Epithelial cell of esophagus (primary cell): ENCODE measurements around the gene FCAMR.

Experiments
- DNase-seq: peaks from one replicate; pipeline ENCODE4 v3.0.0; 2010; ENCODE audit warnings: low read depth
- H3K4me3 ChIP-seq: 2 replicates; pipeline ENCODE4 v1.5.1; 2011; ENCODE audit warnings: mild to moderate bottlenecking, low read length, control low read depth
- TF ChIP-seq, protein P1 (sequence below): IDR thresholded peaks from 2 replicates; pipeline ENCODE4 v1.5.1; 2011; ENCODE audit warnings: low read depth, mild to moderate bottlenecking, low read length, control low read depth, inconsistent platforms; ENCODE audit not compliant: insufficient read depth; ENCODE audit errors: missing control alignments

Gene FCAMR

DNA sequence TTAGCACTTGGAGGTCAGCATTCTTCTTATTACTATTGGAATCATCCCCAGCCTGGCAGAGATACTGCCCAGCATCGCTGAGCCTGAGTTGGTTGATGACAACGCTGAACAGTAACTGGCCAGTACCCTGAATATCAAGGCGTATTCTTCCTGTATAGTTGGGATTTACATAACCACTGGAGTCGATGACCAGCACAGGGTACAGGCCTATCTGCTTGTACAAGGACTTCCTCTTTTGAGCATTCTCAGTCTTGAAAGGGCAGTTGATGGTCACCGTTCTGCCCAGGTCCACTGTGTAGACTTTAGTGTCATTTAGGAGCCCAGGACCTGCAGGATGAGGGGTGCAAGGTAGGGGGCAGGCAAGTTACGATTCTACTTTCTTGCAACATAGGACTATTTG, 32.8 kb downstream of the FCAMR start:
- TF ChIP-seq, protein P1, sequence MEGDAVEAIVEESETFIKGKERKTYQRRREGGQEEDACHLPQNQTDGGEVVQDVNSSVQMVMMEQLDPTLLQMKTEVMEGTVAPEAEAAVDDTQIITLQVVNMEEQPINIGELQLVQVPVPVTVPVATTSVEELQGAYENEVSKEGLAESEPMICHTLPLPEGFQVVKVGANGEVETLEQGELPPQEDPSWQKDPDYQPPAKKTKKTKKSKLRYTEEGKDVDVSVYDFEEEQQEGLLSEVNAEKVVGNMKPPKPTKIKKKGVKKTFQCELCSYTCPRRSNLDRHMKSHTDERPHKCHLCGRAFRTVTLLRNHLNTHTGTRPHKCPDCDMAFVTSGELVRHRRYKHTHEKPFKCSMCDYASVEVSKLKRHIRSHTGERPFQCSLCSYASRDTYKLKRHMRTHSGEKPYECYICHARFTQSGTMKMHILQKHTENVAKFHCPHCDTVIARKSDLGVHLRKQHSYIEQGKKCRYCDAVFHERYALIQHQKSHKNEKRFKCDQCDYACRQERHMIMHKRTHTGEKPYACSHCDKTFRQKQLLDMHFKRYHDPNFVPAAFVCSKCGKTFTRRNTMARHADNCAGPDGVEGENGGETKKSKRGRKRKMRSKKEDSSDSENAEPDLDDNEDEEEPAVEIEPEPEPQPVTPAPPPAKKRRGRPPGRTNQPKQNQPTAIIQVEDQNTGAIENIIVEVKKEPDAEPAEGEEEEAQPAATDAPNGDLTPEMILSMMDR, result no peak
- no peak overlapping the region for H3K4me3 ChIP-seq
- no peak for DNase-seq

DNA sequence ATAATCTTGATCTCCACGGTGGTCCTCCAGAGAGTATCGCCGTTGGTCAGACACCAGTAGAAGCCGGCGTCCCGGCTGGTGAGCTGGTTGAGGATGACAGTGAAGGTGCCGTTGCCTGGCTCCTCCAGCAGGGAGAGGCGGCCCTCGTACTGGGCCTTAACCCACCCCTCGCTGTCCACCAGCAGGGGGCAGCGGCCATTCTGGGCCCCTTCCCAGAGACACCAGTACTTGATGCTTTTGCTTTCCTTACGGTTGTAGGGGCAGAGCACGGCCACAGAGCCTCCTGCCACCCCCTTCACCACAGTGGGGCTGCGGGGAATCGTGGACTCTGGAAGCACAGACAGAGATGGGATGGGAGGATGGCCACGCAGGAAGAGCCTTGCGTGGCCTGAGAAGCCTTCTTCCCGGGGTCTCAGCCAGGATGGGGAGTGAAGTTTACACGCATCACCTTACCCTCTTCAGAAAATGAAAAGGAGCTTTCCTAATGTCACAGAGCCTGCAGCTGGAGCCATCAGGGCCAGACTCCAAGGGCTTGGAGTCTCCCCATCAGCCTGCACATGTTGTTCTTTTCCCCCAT, 34.7 kb downstream of the FCAMR start:
- H3K4me3 ChIP-seq, result no peak overlapping the region
- DNase-seq, result no peak
- TF ChIP-seq, protein P1, result no peak

DNA sequence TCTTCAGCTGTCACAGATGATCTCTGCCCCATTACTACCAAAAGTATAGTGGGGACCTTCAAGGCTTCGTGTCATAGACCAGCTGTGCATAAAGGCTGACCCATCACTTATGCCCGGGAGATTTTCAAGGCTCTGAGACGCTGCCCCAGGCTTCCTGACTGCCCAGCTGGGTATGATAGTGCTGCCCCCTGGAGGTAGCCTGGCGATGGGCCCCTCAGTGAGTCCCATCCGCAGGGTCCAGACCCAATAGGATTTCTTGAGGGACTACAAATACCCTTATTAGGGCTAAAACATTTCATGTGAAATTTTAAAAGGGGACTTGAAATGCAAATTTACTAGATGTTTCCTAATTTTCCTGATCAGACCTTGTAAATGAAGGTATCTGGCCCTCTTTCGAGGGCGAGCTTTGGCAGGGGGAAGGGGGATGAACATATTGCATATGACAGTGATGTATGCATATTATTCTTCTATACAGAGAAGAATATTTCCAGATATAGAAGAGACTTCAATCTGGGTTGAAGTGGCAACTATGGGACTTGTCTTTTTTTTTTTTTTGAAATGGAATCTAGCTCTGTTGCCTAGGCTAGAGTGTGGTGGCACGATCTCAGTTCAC, 36.8 kb downstream of the FCAMR start:
- H3K4me3 ChIP-seq, result no peak overlapping the region
- DNase-seq, result no peak
- TF ChIP-seq, protein P1, result peak; percentile 25

DNA sequence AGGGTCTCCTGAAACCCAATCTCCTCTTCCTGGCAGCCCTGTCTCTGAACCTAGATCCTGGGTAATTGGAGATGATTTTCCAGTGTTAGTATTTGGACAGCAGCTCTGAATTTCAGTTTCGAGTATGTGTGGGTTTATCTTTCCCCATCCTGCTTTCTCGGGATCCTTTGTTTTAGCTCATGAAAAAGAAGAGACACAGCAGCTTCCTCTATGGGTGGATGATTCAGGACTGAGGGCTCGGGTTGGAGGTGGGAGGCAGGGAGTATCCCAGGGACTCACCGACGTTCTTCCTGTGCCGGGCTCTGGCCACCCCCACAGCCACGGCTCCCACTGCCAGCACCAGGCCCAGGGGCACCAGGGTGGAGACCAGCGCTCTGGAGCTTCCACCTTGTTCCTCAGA, 38.1 kb downstream of the FCAMR start:
- H3K4me3 ChIP-seq, result no peak overlapping the region
- DNase-seq, result no peak
- TF ChIP-seq, protein P1, result no peak

DNA sequence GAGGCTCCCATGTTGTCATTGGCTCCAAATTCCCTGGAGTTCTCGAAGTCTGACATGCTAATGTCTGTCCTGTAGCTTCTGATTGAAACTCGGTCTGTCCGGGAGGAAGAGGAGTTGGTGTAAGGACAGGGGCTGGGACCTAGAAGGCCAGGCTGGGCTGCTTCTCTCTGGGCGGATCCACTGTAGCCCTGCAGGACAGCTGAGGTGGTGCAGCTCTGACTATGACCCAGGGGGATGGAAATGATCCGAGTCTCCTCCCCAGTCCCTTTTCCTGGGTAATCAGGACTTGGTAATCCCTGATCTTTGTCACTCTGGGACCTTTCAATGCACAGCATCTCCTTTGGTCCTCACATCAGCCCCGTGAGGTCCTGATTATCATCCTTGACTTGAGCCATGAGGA, 38.6 kb downstream of the FCAMR start:
- no peak overlapping the region for H3K4me3 ChIP-seq
- DNase-seq, result no peak
- TF ChIP-seq, protein P1, result no peak

DNA sequence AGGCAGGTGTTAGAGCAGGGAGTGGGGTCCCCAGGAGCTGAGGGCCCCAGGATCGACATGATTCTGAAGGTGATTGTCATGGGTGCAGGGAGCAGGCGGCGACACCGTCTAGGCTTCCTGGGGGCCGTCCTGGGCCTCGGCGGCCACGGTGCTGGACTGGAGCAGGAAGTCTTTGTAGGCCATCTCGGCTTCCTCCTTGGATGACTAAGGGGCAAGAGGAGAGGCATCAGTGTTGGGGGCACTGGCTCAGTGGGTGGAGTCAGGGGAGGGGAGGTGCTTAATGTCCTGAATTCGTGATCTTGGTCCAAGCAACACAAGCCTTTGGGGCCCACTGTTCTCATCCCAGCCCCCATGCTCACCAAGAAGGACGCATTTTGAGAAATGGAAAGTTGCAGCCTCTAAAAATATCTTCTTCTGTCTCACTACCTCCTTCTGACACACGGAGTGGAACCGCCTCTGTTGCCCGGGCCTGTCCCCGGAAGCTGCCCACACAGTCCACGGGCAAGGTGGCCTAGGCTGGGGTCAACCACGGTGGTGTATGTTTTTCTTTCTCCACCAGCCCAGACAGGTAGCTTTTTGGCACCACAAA, 40.0 kb downstream of the FCAMR start:
- TF ChIP-seq, protein P1, result no peak
- no peak for DNase-seq
- no peak overlapping the region for H3K4me3 ChIP-seq
